RWPE2 (cell line): Measurements from ENCODE around the gene CAPZB.
"Not testable (repeated sequence)": the region's sequence is repeated elsewhere in the genome, so short reads cannot be mapped to it uniquely, and the experiment has no call there.

Source experiments
- ATAC-seq: fragments of 200-7000 bp; cut with Tn5 transposase; 3 replicates; pipeline ENCODE4 v1.9.1; 2021; ENCODE audit warnings: low read depth
- DNase-seq: peaks from one replicate; pipeline ENCODE4 v3.0.0-alpha.2; 2020; ENCODE audit warnings: low spot score
- H3K27ac ChIP-seq: fragments of 450-650 bp; 2 replicates; pipeline ENCODE4 v1.5.1; 2017; ENCODE audit warnings: mild to moderate bottlenecking; ENCODE audit not compliant: poor library complexity, severe bottlenecking
- H3K27me3 ChIP-seq: fragments of 250-450 bp; sonication (Bioruptor Pico); 2 replicates; pipeline ENCODE4 v1.5.1; 2021; ENCODE audit warnings: mild to moderate bottlenecking, moderate library complexity; ENCODE audit not compliant: insufficient read depth, poor library complexity, severe bottlenecking
- H3K36me3 ChIP-seq: fragments of 250-450 bp; sonication (Bioruptor Pico); 2 replicates; pipeline ENCODE4 v1.5.1; 2020; ENCODE audit warnings: low read depth, mild to moderate bottlenecking, moderate library complexity
- H3K4me1 ChIP-seq: fragments of 250-450 bp; sonication (Bioruptor Pico); 2 replicates; pipeline ENCODE4 v1.5.1; 2021; ENCODE audit warnings: mild to moderate bottlenecking, moderate library complexity; ENCODE audit not compliant: insufficient read depth, poor library complexity, severe bottlenecking
- H3K4me3 ChIP-seq: fragments of 250-450 bp; sonication (Bioruptor Pico); 2 replicates; pipeline ENCODE4 v1.5.1; 2021; ENCODE audit warnings: mild to moderate bottlenecking, moderate library complexity; ENCODE audit not compliant: severe bottlenecking
- H3K9me3 ChIP-seq: fragments of 250-450 bp; sonication (Bioruptor Pico); 2 replicates; pipeline ENCODE4 v1.5.1; 2021; ENCODE audit warnings: mild to moderate bottlenecking, moderate library complexity; ENCODE audit not compliant: severe bottlenecking
- CTCF ChIP-seq: fragments of 450-650 bp; IDR thresholded peaks from one replicate; pipeline ENCODE4 v1.5.1; 2017; ENCODE audit warnings: mild to moderate bottlenecking, moderate library complexity; ENCODE audit not compliant: poor library complexity, severe bottlenecking

Gene CAPZB

DNA sequence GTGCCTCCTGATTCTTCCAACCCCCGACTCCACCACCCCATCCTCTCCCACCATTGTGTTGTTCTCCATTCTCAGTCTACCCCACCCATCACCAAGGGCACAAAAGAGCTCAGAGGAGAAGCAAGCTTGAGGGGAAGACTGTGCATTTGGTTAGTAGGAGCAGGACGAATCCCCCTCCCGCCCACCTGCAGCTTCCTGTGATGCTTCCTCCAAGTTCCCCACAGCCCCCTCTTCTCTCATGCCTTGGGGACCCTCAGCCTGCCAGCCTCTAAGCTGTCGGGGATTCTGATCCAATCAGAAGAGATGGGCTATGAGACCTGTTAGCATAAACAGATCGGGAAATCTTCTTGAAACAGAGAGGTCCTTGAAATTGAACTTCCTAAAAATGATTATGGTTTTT, 22.2 kb upstream of the CAPZB start:
- no peak overlapping the region for H3K27ac ChIP-seq
- H3K27me3 ChIP-seq = no peaks in the 10 kb centered on the region
- no peaks in the 10 kb centered on the region for H3K4me1 ChIP-seq
- no peak for TF ChIP-seq CTCF
- DNase-seq = no peak
- ATAC-seq = no peak
- H3K36me3 ChIP-seq = no peaks in the 10 kb centered on the region
- H3K9me3 ChIP-seq = no peaks in the 10 kb centered on the region
- no peak overlapping the region for H3K4me3 ChIP-seq

DNA sequence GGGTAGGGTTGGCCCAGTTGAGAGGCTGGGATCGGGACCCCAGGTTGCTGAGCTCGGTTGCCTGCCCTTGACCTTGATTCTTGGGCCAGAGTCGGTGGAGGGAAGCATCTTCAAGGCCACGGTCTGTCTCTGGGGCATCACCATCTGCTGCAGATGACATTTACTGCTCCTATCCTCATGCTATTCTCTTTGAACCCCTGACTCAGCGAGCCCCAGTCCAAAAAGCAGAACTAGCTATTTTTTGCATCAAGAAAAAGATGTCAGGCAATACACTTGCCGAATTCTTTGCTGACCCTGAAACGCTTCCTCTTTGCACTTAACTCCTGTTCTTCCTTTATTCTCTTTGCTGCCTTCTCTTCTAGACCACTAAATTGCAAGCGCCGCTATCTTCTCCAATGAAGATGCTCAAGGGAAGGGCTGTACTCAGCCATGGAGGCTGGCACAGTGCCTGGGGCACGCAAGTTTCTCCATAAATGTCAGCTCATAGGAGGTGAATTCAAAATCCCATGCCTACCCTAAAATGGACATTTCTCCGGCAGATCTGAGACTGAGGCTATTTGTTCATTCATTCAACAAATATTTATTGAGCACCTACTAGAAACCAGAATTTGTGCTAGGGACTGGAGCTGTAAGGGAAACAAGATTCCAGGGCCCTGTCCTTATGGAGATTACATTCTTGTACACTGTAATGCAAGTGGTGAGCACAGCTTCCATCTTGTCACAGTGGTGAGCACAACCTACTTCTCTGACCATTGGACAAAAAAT, 20.5 kb upstream of the CAPZB start:
- Histone ChIP-seq H3K9me3 (no peaks in the 10 kb centered on the region), H3K27ac (no peak overlapping the region), H3K36me3 (no peaks in the 10 kb centered on the region), H3K4me3 (no peak overlapping the region), H3K4me1 (no peaks in the 10 kb centered on the region), H3K27me3 (no peaks in the 10 kb centered on the region)
- DNase-seq (no peak), ATAC-seq (no peak)
- TF ChIP-seq CTCF = no peak

DNA sequence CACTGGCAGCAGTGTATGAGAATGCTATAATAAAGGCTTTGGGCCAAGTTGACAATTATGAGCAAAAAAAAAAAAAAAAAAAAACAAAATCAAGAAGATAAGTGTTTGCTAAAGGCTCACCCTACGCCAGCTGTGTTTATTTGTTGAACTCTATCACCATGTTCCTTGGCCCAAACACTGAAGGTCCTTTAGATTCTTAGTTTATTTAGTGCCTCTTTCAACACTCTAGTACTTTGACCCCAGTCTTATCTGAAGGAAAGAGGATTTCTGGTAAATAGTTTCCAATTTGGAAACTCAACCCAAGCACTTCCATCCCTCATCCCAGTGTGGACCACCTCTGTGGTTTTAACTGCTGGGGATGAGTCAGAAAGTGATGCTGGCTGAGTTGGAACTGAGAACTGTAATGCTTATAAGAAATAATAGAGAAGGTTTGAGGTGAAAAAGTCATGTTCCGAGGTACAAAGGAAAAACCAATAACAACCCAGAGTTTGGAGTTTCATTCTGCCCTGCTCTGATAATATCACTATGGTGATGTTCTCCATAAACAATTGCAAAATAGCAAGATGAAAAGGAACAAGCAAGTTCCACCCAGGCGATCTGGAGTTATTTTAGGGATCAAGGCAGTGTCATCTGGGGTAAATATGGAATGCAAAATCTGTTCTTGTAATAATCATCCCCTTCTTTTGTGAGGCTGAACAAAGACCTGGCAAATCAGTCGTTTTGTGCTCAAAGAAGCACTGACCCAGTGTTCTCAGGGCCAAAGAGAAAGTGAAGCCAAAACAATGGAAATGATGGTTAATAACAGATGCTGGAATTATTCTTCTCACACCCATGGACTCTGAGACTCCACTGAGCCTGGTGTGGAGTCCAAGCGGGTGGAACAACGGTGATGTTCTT, 19.7 kb upstream of the CAPZB start:
- Histone ChIP-seq H3K4me1 (no peaks in the 10 kb centered on the region), H3K4me3 (no peak overlapping the region), H3K27me3 (no peaks in the 10 kb centered on the region), H3K36me3 (no peaks in the 10 kb centered on the region), H3K9me3 (no peaks in the 10 kb centered on the region), H3K27ac (no peak overlapping the region)
- DNase-seq = no peak
- no peak for ATAC-seq
- TF ChIP-seq CTCF = no peak

DNA sequence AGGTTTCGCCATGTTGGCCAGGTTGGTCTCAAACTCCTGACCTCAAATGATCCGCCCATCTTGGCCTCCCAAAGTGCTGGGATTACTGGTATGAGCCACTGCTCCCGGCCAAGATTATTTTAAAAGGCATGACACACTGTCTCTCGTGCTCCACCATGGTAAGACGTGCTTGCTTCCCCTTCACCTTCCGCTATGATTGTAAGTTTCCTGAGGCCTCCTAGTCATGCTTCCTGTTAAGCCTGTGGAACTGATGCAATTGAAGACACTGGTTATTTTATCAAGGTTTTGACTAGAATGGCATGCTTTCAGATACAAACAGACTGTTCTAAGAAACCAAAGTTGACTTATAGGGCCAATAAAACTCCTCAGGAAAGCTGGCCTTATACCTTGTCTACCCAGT, 16.9 kb upstream of the CAPZB start:
- H3K4me1 ChIP-seq, H3K36me3 ChIP-seq, H3K4me3 ChIP-seq, DNase-seq, H3K9me3 ChIP-seq, H3K27ac ChIP-seq, ATAC-seq, H3K27me3 ChIP-seq: not testable (repeated sequence)

GRCh38 chr1:19499887-19500286, 14.5 kb upstream of the CAPZB start:
- H3K36me3 ChIP-seq, H3K27ac ChIP-seq, ATAC-seq, H3K27me3 ChIP-seq, H3K4me1 ChIP-seq, H3K4me3 ChIP-seq, DNase-seq, H3K9me3 ChIP-seq: not testable (repeated sequence)

DNA sequence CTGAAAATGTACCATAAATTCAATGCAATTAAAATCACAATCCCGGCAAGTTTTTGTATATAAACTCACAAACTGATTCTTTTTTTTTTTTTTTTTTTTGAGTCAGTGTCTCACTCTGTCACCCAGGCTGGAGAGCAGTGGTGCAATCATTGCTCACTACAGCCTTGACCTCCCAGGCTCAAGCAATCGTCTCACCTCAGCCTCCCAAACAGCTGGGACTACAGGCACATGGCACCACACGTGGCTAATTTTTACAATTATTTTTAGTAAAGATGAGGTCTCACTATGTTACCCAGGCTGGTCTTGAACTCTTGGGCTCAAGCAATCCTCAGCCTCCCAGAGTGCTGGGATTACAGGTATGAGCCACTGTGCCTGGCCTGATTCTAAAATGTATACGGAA, 12.1 kb upstream of the CAPZB start:
- H3K27me3 ChIP-seq, H3K9me3 ChIP-seq, ATAC-seq, DNase-seq, H3K4me1 ChIP-seq, H3K36me3 ChIP-seq, H3K27ac ChIP-seq, H3K4me3 ChIP-seq: not testable (repeated sequence)
